HG03571 (cell line): ENCODE measurements around the gene SAMD8.
"Not testable (repeated sequence)": the region's sequence is repeated elsewhere in the genome, so short reads cannot be mapped to it uniquely, and the experiment has no call there.

Experiments
- ATAC-seq: cut with Tn5 transposase; IDR thresholded peaks from one replicate; pipeline ENCODE4 v1.9.1; 2021; ENCODE audit not compliant: unreplicated experiment

SAMD8 gene

GRCh38 chr10:75106891-75107290 is 4.6 kb upstream of the SAMD8 start:
- ATAC-seq, result not testable (repeated sequence)

DNA sequence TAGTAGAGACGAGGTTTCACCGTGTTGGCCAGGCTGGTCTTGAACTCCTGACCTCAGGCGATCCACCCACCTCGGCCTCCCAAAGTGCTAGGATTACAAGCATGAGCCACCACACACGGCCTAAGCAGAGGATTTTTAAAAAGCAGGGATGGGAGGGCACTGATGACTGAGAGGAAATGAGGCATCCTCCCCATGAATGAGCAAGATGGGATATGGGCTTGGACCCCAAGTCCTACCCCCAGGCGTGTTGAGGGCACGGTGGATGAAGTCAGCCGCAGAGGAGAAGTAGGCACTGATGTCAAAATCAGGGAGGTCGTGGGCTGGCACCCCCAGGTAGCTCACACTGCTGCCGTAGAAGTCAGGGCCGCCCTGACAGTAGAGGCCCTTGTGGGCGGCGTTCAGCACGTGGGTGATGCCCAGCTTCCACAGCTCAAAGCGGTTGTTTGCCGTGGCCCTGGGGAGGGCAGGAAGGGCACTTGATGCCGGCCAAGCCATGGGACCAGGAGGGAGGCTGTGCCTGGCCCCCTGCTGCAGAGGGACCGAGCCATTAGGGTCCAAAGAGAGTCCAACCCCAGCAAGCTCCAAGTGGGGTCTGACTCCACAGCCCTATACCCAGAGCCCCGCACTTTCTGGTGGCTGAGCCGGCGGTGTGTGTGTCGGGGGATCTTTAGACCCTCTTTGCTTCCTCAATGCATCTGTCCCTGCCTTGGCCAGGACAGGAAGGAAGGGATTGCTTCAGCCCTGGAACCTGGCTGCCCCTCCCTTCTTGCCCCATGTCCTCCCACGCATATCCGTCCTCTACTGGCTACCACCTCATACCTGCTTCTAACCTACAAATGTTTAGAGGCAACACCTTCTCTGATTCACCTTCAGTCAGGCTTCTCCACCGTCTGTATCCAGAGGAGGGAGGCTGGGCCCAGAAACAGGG is 3.4 kb upstream of the SAMD8 start:
- ATAC-seq, result no peak

DNA sequence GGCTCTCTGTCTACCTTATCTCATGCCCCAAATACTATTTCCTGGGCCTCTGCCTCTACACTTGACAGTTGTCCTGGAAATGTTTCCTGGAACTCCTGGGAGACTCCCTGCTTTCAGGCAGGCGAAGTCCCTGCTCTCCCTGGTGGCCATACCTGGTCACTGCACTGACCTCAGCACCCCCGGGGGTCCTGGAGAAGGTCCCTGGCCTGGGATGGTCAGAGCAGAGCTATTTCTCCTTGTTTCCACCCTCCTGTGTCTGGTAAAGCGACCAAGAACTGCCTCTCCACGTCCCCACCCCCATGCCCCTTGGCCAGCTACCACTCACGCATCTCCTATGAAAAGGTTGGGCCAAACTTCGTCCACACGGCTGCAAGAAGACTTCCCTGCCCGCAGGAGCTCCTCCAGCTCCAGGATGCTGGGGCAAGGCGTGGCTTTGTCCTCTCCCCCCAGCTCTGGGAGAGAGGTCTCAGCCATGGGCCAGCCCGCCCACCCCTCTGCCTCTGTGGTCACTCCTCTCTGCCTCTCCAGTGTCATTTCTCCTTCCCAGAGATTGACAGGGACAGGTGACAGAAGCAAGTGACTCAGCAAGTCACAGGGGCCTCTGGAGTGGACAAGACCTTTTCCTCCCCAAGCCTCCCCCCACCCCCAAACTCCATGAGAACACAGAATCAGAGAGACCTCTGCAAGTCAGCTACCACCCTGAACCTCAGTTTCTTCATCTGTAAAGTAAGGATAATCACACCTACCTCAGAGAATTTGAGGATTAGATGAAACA is 2.6 kb upstream of the SAMD8 start:
- ATAC-seq, result no peak

DNA sequence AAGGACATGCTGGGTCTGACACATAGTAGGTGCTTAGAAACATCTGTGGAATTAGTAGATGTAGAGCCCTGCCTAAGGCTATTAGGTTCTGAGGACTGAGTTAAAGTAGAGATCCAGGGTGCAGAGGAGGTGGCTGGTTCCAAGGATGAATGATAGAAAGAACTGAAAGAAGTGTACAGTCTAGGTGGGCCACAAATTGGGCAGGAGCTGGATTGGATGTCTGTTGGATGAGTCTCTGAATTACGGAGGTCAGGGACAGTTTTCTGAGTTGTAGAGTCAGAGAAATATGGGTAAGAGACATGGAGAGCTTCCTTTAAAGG is 2.0 kb upstream of the SAMD8 start:
- no peak for ATAC-seq

- ATAC-seq, result no peak
Observed at GRCh38 chr10:75110006-75110632, 1.3 kb upstream of the SAMD8 start.

DNA sequence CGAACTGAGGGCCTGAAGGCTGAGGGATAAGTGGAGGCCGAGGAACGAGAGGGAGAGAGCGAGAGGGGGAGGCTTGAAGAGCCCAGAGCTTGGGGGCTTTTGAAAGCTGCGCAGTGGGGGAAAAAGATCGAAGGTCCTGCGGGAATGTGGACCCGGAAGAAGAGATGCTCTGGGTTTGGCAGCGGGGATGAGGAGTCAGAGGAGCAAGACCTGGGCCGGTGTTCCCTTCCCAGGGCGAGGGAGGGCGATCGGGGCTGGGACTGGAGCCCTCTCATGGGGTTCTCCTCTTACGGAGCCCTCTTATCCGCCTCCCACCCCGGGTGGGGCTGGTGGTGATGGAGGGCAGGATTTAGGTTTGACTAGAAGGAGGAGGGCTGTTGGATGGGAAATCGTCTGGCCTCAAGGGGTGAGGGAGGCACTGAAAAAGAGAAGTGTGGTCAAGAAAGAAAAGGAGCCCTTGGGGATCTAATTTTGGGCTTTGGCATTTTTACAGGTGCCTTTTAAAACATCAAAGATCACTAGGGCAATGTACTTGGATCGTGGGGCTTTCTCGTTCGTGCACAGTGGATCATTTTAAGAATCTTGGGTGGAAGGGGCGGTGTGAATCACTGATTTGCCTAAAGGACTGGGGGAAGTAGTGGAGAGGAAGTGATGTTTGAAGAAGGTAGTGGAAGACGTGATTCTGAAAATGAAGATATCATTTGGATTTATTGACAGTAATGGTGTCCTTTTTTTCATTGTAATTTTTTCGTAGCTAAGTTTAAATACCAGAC is 637 bp downstream of the SAMD8 start:
- ATAC-seq, result peak; percentile 20

GRCh38 chr10:75115137-75115536 is 3.7 kb downstream of the SAMD8 start:
- no peak for ATAC-seq

- ATAC-seq, result not testable (repeated sequence)
Observed at GRCh38 chr10:75116941-75117775, 5.7 kb downstream of the SAMD8 start.

GRCh38 chr10:75117995-75118394 is 6.5 kb downstream of the SAMD8 start:
- no peak for ATAC-seq

DNA sequence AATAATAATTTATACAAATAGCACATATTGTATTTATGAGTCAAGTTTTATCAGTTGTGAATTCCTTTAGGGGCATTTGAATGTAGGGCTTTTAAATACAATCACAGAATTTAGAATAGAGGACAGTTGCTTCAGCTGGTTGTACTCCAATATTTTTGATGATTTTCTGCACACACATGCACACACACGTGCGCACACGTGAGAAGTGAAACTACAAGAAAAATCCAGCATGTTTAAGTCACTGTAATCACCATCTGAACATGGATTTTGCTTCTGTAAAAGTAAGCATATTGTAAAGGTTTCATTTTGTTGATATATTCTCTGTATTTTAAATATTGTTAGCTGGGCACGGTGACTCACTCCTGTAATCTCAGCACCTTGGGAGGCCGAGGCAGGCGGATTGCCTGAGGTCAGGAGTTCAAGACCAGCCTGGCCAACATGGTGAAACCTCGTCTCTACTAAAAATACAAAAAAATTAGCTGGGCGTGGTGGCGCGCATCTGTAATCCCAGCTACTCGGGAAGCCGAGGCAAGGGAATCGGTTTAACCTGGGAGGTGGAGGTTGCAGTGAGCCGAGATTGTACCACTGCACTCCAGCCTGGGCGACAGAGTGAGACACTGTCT is 8.1 kb downstream of the SAMD8 start:
- ATAC-seq, result not testable (repeated sequence)

DNA sequence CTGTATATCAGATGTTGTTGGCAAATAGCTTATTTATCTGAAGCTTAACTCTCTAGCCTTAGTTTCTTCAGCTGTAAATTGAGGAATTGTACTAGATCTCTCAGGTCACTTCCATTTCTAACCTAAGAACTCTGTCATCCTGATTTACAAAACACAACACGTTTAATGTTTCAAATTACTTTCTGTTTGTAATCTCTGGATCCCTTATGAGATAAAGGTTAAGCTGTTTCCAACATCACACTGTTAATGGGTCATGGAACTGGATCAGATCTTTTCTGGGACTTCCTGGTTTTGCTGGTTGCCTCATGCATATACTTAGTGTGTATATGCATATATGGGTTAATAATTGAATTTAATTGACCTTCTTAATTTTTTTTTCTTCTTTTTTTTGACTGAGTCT is 9.9 kb downstream of the SAMD8 start:
- ATAC-seq, result no peak

GRCh38 chr10:75122505-75122904 is 11.0 kb downstream of the SAMD8 start:
- ATAC-seq, result no peak

- no peak for ATAC-seq
Observed at GRCh38 chr10:75123088-75123682, 11.7 kb downstream of the SAMD8 start.

DNA sequence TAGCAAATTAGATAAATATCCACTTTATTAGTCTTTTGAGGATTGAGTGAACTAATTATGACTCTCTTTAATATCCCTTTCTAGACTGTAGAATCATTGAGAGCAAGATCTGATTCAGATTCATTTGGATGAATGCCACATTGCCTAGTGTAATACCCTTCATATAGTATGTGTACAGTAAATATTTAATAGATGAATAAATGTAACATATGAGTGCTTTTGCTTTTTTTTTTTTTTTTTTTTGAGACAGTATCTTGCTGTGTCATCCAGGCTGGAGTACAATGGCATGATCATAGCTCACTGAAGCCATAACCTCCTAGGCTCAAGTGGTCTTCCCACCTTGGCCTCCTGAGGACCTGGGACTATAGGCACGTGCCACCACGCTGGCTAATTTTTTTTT is 14.8 kb downstream of the SAMD8 start:
- ATAC-seq, result no peak

DNA sequence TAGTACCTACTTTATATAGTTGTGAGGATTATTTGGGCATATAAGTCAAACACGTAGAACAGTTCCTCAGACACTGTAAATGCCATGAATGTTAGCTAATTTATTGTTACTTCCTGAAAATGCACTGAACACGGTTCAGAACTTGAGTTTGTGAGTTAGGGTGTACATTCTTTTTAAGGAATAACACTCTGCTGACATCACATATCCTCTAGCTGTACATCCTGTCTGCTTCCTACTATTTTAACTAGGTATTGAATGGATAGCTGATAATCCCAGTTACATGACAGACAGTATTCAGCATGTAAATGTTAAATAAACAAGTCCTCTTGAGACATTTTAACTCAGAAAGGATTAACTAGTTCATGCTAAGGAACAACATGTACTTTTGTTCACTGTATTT is 16.0 kb downstream of the SAMD8 start:
- ATAC-seq, result no peak

DNA sequence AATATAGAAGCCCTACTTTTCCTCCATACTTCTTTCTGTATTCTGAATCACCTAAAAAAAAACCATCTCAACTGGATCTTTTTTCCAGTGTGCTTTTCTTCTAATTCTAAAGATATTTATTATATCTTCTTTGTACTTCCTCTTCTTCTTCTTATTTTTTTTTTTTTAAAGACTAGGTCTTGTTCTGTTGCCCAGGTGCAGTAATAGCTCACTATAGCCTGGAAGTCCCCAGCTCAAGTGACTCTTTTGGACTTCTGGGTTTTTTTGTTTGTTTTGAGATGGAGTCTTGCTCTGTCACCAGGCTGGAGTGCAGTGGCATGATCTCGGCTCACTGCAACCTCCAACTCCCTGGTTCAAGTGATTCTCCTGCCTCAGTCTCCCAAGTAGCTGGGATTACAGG is 17.5 kb downstream of the SAMD8 start:
- ATAC-seq, result not testable (repeated sequence)

DNA sequence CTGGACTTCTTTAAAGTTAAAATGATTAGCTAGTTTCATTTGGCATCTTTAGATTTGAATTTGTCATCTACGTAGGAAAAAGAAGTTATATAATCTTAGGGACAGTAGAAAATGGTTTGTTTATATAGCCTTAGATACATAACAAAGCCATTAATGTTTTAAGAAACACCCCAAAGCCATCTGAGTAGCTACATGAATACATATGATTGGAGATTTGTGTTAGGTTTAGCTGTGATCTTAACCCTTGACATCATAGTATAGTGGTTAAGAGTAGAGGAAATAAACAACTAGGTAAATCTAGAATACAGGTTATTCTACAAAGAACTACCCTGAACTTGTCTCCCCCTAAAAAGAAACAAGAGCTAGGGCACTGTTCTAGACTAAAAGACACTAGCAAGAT is 18.1 kb downstream of the SAMD8 start:
- no peak for ATAC-seq

GRCh38 chr10:75133701-75134100 is 22.2 kb downstream of the SAMD8 start:
- not testable (repeated sequence) for ATAC-seq

DNA sequence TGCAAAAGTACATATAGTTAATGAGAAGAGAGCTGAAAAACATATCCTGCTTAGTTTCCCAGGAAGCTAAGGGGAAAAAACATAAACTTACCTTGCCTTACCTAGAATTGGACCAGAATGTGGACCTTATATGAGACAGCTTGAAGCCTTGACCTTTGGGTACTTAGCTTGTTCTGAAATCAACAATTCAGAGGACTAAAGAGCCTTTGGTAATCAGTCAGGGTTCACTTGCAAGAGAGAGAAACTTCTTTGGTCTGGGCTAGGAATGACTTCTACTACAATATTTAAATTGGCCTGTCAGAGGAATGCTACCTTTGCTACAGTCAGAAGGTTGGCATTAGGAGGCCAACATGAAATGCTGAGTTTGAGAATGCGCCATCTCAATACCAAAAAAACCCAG is 24.9 kb downstream of the SAMD8 start:
- ATAC-seq, result no peak
